Ramos (cell line): ENCODE measurements around the gene ARHGAP36.

ENCODE experiments used
- in situ Hi-C: fragments of 300-500 bp; cut with MboI; formaldehyde crosslinking; loops from one replicate; pipeline ENCODE4 v1.14.3; 2022; ENCODE audit warnings: low sequenced_read_pairs; ENCODE audit not compliant: unreplicated experiment

The ARHGAP36 gene, protein sequence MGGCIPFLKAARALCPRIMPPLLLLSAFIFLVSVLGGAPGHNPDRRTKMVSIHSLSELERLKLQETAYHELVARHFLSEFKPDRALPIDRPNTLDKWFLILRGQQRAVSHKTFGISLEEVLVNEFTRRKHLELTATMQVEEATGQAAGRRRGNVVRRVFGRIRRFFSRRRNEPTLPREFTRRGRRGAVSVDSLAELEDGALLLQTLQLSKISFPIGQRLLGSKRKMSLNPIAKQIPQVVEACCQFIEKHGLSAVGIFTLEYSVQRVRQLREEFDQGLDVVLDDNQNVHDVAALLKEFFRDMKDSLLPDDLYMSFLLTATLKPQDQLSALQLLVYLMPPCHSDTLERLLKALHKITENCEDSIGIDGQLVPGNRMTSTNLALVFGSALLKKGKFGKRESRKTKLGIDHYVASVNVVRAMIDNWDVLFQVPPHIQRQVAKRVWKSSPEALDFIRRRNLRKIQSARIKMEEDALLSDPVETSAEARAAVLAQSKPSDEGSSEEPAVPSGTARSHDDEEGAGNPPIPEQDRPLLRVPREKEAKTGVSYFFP

DNA sequence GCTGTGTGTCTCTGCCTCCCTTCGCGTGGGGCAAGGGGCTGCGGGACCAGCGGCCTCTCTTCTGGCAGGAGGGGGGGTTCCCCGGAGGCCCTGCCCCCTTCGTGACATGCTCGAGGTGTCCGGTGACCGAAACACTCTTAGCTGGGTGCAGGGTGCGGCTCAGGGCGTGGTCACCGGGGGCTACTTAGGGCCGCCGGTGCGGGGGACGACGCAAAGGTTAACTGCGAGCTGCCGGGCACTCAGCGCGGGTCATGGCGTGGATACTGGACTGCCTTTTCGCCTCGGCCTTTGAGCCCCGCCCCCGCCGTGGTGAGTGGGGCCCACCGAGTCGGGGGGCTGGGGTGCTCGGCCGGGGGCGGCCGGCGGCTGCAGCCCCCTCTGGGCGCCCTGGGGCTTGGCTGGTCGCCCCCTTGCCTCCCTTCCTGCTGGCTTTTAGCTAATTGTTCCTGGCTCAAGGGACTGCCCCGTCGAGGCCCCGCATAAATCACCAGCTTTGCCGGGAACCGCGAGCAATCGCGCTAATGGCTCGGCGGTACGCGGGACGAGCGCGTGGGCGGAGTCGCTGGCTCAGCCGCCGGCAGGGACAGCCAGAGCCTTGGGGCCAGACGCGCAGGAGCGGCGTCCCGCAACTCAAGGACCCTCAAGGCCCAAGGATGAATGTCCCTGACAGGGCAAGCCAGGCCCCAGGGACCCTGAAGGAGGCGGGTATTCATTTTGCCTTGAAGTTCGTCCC lies at the start of gene ARHGAP36:
ARHGAP36 (plus strand) TSS at position 211 of the 733 bp plus-strand sequence. CDS start 23,320 bp downstream, outside the sequence.
- in situ Hi-C loops = no loop called here

DNA sequence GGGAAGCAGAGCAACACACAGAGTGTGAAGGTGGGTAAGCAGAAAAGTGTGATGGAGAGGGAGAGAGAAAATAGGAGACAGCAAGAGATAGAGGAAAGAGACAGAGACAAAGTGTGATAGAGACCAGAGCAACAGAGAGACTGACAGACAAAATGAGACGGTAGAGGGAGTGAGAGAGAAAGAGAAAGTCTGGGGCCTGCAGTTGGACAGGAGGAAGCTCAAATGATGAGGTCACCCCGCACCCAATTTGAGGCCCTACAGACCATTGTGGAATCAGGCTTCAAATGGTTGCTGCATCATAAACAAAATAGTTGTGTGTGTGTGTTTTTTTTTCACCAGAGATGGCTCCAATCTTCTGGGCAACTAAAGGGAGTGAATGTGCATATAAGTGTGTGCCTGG lies 48.0 kb upstream of the ARHGAP36 start:
- in situ Hi-C loops = no loop called here

DNA sequence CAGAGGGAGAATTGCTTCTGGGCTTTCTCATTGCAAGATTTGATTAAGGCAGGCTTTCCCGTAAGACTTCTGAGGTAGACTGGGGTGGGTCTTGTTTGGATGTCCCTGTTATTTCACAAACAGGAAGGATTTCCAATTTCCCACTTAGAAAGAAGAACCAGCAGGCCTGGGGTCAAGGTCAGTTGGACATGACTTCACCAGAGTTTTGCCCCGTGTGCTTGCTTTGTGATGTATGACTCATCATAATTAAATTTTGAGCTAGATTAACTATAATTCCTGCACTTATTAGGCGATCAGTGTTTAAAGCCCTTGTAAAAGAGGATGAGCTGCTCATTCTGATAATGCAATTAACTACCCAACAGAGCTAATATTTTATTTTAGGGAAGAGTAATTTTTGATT lies 32.8 kb upstream of the ARHGAP36 start:
- in situ Hi-C loops = no loop called here

DNA sequence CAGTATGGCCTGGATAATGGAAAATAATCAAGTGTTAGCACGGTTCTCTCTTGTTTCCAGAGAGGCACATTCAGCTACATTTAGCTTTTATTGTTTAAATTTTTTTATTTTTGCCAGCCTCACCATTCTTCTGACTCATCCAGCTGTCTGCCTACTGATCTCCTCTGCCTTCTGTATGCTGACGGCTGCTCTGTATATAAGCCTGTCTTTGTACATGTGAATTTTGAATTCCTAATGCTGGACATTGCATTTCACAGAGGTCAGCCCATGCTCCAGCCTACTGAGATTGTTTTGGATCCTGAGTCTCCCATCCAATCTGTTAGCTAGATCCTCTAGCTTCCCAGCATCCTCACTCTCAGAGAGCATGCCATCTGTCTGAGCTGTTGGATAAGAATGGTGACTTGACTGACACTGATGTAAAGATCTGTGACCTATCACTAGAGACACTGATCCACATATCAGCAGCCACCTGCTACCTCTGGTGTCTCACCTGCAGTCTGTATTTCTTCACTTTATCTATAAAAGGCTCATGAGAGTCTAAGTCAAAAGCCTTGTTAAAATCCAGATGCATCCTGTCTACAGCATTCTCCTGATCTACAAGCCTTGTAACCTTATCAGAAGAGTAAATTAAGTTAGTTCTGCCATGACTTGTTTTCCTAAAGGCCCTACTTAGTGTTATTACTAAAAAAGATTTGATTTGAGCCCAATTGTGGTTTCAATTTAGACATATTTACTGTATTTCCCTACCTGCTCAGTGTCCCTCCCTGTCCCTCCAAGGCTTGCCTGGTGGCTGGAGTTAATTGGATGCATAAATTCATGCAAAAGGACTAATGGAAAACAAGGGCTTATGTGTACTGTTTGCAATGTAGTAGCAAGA lies 25.6 kb upstream of the ARHGAP36 start:
- in situ Hi-C loops = no loop called here

DNA sequence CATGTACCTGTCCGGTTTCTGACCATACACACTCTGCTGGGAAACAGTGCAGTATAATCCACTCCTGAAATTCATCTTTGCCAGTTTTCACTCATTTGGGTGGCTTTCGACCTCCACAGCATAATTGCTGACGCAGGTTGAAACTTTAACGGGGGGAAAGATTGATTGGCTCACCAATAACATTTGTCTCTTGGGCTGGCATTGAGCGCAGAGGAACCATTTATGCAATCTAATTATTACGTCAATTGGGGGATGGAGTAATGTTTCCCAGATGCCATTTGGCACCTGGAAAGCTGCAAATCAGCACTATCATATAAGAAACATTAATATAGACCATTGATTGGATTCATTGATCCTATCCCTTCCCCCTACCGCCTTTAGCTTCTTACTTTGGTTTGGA lies 24.1 kb upstream of the ARHGAP36 start:
- in situ Hi-C loops = no loop called here

DNA sequence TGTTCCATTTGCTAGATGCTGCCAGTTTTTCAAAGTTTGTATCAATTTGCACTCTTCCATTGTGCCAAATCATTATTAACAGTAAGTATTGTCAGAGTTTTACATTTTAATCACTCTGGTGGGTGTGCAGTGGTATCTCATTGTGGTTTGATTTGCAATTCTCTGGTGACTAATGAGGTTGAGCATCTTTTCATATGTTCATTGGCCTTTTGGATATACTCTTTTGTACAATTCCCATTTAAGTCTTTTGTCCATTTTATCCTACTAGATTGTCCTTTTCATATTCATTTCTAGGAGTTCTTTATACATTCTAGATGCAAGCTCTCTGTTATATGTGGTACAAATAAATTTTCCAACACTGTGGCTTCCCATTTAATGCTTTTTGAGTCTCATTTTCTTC lies 17.4 kb upstream of the ARHGAP36 start:
- in situ Hi-C loops = no loop called here

DNA sequence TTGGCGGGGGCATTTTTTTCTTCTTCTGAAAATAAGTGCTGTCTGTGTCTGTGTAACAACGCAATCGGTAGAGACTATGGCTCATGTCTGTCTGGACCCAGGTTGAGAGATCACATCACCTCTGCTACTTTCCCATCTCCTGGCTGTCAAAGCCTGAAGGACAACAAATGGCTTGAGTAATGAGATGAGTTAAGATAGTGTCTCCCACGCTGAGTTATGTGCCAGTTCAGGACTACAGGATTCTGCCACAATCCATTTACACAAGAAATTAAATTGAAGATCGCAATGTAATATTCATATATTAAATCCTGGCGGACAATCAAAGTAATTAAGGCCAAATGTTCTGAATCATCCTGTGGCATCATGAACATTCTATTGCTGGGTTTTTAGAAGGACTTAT lies 16.5 kb upstream of the ARHGAP36 start:
- in situ Hi-C loops = no loop called here

DNA sequence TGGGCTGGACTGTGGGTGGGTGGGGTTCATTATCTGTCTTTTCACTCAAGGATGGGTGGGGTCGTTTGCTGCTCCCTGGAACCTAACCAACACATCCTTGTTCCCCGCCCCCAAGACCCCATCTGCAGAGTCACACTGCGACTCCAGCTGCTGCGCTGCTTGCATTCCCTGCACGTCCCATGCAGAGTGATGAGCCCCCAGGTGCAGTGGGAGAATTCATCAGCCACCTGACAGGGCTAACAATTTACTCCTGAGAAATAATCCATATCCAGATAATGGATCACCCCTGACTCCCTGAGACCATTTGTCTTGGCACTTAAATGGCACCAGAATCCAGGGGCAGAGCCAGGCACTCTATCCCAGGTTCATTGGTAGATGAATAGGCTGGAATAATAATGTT lies 12.4 kb upstream of the ARHGAP36 start:
- in situ Hi-C loops = no loop called here

DNA sequence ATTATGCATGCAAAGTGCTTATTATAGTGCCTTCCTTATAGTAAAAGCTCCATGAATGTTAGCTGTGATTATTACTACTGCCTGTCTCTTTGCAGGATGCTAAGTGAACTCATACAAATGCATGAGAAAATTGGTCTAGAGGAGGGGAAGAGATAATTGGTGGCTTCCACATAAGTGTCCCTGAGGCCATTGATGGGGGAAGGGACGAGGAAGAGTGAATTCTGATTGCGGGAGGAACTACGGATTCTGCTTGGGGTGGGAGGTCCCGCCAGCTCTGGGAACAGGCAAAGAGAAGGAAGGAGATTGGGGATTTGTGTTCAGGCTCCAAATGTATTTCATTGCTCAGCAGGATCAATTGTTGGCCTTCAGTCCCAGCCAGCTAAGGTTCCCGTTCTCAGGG lies 11.6 kb upstream of the ARHGAP36 start:
- in situ Hi-C loops = no loop called here

DNA sequence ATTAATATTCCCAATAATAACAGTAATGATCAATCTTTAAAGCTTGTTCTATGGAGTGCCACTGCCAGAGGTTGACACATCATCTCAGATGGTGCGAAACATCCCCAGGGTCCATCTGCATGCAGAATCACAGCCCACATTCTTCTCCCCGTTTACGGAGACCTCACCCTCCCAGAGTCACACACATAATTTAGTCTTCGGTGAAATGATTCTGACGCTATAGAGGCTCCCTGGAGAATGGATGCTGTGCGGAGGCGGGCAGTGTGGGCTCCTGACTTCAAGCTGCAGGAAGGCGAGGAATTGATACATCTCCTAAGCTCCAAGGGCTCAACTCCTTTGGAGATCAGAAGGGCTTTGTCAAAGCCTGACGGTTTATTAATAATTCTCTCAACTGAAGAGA lies 11.0 kb upstream of the ARHGAP36 start:
- in situ Hi-C loops = no loop called here

DNA sequence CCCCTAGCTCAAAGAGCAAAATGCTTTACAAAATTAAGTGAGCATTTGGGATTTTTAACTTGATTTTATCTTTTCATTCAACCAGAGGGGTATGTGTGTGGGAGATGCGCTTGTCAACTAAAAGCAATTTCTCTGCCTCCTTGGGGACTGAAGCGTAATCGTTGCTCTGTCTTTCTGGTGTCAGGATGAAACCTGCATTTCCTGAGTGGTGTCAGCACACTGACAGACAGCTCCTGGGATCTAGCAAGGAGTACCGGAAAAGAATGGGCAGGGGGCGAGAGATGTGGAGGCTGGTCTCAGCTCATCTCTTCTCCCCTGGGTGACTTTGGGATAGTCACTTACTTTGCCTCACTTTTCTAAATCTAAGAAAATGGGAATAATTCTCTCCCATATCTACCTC lies 5.1 kb upstream of the ARHGAP36 start:
- in situ Hi-C loops = no loop called here

DNA sequence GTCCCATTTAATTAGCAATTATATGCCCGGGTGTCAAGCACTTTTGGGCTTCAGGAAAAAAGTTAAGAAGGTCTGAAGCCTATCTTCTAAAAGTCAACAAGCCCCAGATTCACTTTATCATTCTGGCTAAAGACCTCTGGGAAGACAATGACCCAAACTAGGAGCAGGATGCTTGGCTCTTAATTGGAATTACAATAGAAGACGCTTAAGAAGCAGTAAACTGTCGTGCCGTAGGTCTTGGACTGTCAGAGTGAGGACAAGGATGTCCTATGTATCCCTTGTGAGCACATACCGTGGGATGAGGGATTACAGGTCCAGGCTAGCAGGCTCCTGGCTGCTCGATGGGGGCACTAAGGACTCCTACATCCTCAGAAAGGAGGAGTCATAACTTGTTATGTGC lies 3.2 kb upstream of the ARHGAP36 start:
- in situ Hi-C loops = no loop called here

DNA sequence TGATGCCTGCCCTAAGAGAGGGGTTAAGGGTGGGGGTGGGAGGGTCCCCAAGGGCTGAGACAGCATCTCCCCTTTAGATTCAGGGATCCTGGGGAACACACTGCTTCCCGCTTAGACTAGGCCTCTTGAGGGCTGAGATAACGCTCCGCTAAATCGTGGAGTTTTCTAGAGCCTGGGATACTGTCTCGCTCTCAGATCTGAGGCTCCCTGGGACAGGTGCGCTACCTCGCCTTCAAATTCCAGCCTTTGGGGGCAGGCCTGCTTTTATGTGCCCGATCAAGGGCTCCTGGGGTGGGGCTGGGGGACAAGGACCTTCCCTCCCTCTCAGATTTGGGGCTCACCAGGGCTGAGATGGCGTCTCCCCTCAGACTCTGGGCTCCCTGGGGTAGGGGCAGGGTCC lies 440 bp upstream of the ARHGAP36 start:
- in situ Hi-C loops = no loop called here

DNA sequence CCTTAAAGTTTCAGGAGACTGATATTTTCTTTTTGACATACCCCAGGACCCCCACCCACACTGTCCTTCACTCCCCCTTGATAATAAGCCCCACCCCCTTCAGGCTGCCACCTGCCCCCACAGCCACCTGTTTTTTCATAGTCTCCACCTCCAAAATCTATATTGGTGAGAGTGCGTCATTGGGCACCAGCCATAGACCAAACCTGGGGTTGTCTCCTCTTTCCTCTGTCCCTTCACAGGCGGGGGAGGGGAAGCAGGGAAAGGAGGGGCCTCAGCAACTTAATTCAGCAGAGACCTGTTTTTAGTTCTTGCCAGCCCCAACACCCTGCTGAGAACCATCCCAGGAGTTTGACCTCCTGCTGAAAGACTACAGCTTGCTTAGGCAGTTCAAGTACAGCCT lies 1.1 kb downstream of the ARHGAP36 start:
- in situ Hi-C loops = no loop called here

DNA sequence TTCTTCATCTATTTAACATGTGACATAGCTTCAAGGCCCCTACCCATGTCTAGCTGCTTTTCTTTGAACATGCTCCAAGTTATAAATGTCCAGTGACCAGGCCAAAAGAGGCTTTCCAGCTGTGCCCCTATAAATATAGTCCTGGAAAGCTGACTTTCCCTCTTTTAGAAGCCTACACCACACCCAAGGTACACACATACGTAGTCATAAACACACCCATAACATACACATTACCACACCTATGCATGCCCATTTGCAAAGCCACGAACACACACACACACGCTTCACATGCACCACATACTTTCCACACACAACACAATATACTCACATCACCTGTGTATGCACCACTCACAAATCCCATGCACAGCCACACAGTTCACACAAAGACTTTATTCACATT lies 2.0 kb downstream of the ARHGAP36 start:
- in situ Hi-C loops = no loop called here

DNA sequence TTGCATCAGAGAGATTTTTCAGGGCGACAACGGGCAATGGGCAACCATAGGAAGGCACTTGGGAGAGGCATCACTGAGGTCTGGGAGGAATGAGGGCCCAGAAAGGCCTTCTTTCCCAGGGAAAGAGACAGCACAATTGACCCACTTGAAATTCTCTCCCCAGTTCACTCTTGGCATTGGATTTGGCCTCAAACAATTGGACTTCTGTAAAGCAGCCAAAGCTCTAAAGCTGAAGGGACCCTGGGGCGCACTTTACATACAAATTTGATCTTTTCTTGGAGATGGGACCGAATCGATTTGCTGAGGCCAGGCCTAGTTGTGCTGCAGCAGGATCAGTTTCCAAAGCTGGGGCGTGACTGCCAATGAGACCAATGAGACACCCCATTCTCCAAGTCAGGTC lies 3.2 kb downstream of the ARHGAP36 start:
- in situ Hi-C loops = no loop called here

DNA sequence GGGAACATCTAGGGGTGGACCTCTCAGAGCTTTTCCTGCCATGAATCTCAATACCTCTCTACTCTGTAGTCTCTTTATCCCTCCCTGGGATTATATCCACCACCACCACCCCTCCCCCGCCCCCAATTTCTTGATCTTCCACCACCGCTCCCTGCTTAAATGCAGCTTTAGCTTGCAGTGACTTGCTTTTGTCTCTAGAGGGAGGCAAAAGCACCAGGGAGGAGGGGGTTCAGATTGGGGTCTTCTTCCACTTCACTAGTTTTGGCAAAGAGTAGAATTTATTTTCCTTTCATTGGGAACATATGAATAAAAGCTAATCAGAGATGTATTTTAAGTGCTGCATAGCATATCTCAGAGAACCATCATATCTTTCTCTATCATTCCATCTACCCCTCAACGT lies 5.5 kb downstream of the ARHGAP36 start:
- in situ Hi-C loops = no loop called here

DNA sequence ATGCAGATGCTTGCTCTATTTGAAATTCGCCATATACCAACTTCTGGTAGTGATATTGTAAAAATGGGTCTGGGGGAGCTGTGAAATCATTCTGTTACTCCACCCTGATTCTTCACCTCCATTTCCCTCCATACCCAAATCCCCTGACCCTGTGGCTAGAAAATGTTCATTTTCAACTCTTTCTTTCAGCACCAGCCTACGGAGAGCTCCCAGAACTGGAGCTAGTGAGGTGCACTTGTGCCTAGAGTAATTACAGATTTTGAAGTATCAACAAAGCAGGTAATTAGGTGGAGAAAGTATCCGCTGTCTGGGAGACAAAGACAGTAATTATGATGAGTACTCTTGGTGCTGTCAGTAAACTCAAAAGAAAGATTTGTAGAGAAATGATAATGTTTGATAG lies 8.1 kb downstream of the ARHGAP36 start:
- in situ Hi-C loops = no loop called here

DNA sequence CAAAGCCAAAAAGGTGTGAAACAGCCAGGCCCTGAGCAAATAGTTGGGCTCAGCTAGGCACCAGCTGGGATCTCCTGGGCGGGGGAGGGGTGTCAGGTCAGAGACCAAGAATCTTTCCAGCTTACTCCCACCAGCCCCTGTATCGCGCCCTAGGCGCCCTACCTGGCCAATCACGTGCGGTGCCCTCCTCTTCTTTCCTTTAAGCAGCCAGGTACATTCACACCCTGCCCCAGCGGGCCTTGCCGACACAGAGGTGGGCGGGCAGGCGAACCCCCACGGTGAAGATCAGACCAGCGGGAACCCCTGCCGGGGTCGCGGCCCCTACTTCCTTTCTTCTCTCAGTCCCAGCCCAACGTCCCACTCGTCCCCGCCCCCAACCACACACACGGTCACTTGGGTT lies 9.1 kb downstream of the ARHGAP36 start:
- in situ Hi-C loops = no loop called here
